GM23338 (cell line): ENCODE data around the gene BTBD9. TPM values are rescaled to one million over a fixed set of nuclear protein-coding genes. Genes with fewer than 3 reads are reported as not detected.

Experiments used
- ATAC-seq: fragments of 200-7000 bp; cut with Tn5 transposase; 3 replicates; pipeline ENCODE4 v1.9.1; 2020
- DNase-seq: peaks from one replicate; pipeline ENCODE4 v3.0.0-alpha.2; 2015; ENCODE audit warnings: low spot score
- H2AFZ ChIP-seq: fragments of 200-600 bp; sonication (generic); 2 replicates; pipeline ENCODE4 v1.8.0; 2016; ENCODE audit warnings: antibody characterized with exemption, mild to moderate bottlenecking, moderate library complexity
- H3F3A ChIP-seq: fragments of 200-600 bp; sonication (generic); replicated peaks from 2 replicates; pipeline ENCODE4 v1.8.0; 2017; ENCODE audit warnings: antibody characterized with exemption, mixed run types, low read depth
- H3K27ac ChIP-seq: fragments of 200-600 bp; sonication (generic); 2 replicates; pipeline ENCODE4 v1.6.1; 2016; ENCODE audit warnings: low read depth
- H3K27me3 ChIP-seq: fragments of 200-600 bp; sonication (generic); 2 replicates; pipeline ENCODE4 v1.8.0; 2016; ENCODE audit warnings: mild to moderate bottlenecking, mixed run types, moderate library complexity; ENCODE audit not compliant: insufficient read depth
- H3K36me3 ChIP-seq: fragments of 200-600 bp; sonication (generic); 2 replicates; pipeline ENCODE4 v1.8.0; 2016; ENCODE audit warnings: mild to moderate bottlenecking; ENCODE audit not compliant: insufficient read depth
- H3K4me1 ChIP-seq: fragments of 200-600 bp; sonication (generic); 2 replicates; pipeline ENCODE4 v1.8.0; 2016; ENCODE audit warnings: mild to moderate bottlenecking, moderate library complexity; ENCODE audit not compliant: insufficient read depth
- H3K4me2 ChIP-seq: fragments of 200-600 bp; sonication (generic); 2 replicates; pipeline ENCODE4 v1.7.1; 2017; ENCODE audit warnings: mixed run types
- H3K4me3 ChIP-seq: fragments of 200-600 bp; sonication (generic); 2 replicates; pipeline ENCODE4 v1.6.1; 2016; ENCODE audit warnings: mixed run types
- H3K79me2 ChIP-seq: fragments of 200-600 bp; sonication (generic); replicated peaks from 2 replicates; pipeline ENCODE4 v1.8.0; 2017; ENCODE audit warnings: mild to moderate bottlenecking; ENCODE audit not compliant: insufficient read depth
- H3K9me2 ChIP-seq: fragments of 200-600 bp; sonication (generic); 2 replicates; pipeline ENCODE4 v1.8.0; 2017; ENCODE audit not compliant: insufficient read depth
- H4K20me1 ChIP-seq: fragments of 200-600 bp; sonication (generic); replicated peaks from 2 replicates; pipeline ENCODE4 v1.8.0; 2017; ENCODE audit warnings: mild to moderate bottlenecking; ENCODE audit not compliant: insufficient read depth
- H3K27ac Mint-ChIP-seq: 2 replicates; pipeline ENCODE4 v1.8.0; 2020; ENCODE audit warnings: inconsistent platforms, mild to moderate bottlenecking, moderate library complexity, mixed read lengths
- H3K27me3 Mint-ChIP-seq: 3 replicates; pipeline ENCODE4 v1.8.0; 2022; ENCODE audit warnings: low read depth, mild to moderate bottlenecking, moderate library complexity, mixed read lengths, inconsistent platforms; ENCODE audit not compliant: insufficient read depth, poor library complexity
- H3K36me3 Mint-ChIP-seq: 3 replicates; pipeline ENCODE4 v1.8.0; 2021; ENCODE audit warnings: low read depth, mild to moderate bottlenecking, inconsistent platforms, moderate library complexity, mixed read lengths
- H3K4me1 Mint-ChIP-seq: 3 replicates; pipeline ENCODE4 v1.8.0; 2020; ENCODE audit warnings: mild to moderate bottlenecking, inconsistent platforms, mixed read lengths
- H3K4me3 Mint-ChIP-seq: 3 replicates; pipeline ENCODE4 v1.8.0; 2021; ENCODE audit warnings: moderate library complexity, mild to moderate bottlenecking, inconsistent platforms, mixed read lengths
- H3K9me3 Mint-ChIP-seq: 3 replicates; pipeline ENCODE4 v1.8.0; 2020; ENCODE audit warnings: moderate library complexity, mild to moderate bottlenecking, inconsistent platforms, mixed read lengths
- CREB1 ChIP-seq: fragments of 250-450 bp; sonication (Bioruptor Pico); IDR thresholded peaks from 2 replicates; pipeline ENCODE4 v1.5.0; 2020; ENCODE audit warnings: low read depth, mild to moderate bottlenecking, moderate library complexity
- EZH2 ChIP-seq: fragments of 200-600 bp; sonication (generic); IDR thresholded peaks from one replicate; pipeline ENCODE4 v1.8.0; 2017; ENCODE audit warnings: antibody characterized with exemption, mild to moderate bottlenecking, low read depth; ENCODE audit not compliant: unreplicated experiment
- EZH2phosphoT487 ChIP-seq: fragments of 200-600 bp; sonication (generic); IDR thresholded peaks from one replicate; pipeline ENCODE4 v1.8.1; 2018; ENCODE audit warnings: antibody characterized with exemption; ENCODE audit not compliant: unreplicated experiment
- NANOG ChIP-seq: IDR thresholded peaks from 2 replicates; pipeline ENCODE4 v1.6.1; 2016; ENCODE audit warnings: antibody characterized with exemption, borderline replicate concordance
- POLR2AphosphoS5 ChIP-seq: IDR thresholded peaks from 2 replicates; pipeline ENCODE4 v1.6.1; 2016; ENCODE audit warnings: antibody characterized with exemption, low read depth
- ZNF331 ChIP-seq: fragments of 250-450 bp; sonication (Bioruptor Pico); IDR thresholded peaks from 2 replicates; pipeline ENCODE4 v1.5.0; 2020; ENCODE audit warnings: low read depth, mild to moderate bottlenecking, moderate library complexity
- polyA plus RNA-seq: library from polyadenylated mRNA; unstranded; fragments of >200 nt; fragmentation: Nextera tagmentation; extraction: Ambion mirVana; gene quantifications from 2 replicates; pipeline ENCODE4 v1.2.1, GENCODE V29; 2016
- total RNA-seq: library from RNA; depleted of rRNA; stranded (reverse); fragments of >200 nt; shearing (Covaris generic); gene quantifications from 2 replicates; pipeline ENCODE4 v1.2.3, GENCODE V29; 2014
- TF ChIP-seq, protein P1 (sequence below), 2 experiments: fragments of 200-600 bp in 1 of 2; sonication (generic) in 1 of 2; conservative IDR thresholded peaks; 2 replicates each; pipeline versions ENCODE4 v1.5.1 to v1.6.1; 2016 to 2017; ENCODE audit warnings: antibody characterized with exemption in 2 of 2, low read depth in 2 of 2, mild to moderate bottlenecking in 2 of 2, moderate library complexity in 1 of 2
- TF ChIP-seq, protein P2 (sequence below): IDR thresholded peaks from 2 replicates; pipeline ENCODE4 v1.6.1; 2016; ENCODE audit warnings: antibody characterized with exemption
- TF ChIP-seq, protein P3 (sequence below): fragments of 250-450 bp; sonication (Bioruptor Pico); IDR thresholded peaks from 2 replicates; pipeline ENCODE4 v1.5.0; 2020; ENCODE audit warnings: mild to moderate bottlenecking, moderate library complexity

BTBD9 gene
- total and polyA plus RNA-seq, 2 experiments from 2014 or later: 4.2 to 5.3 TPM

DNA sequence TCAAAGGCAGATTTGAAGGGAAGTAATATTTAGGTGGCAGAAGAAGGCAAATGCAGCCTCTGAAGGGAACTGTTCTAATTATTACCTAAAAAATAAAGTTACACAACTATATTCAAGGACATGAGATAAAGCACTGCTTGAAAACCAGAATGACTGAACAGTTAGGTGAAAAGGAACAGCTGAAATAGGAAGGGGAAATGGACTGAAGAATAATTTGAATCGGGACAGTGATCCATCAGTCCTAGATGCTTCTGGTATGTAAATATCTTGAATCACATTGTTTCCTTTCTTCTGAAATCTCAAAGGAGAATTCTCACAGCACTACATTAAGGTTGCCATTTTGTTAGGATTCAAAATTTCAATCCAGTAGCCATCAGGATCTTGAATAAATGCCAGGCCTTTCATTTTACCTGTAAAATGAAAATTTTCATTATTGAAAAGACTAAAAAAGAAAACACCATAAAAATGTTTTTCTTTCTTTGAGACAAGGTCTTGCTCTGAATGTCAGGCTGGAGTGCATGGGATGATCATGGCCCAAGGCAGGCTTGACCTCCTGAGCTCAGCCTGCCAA, 37.3 kb upstream of the BTBD9 start:
- no peaks in the 10 kb centered on the region for H3K27me3 ChIP-seq
- Mint-ChIP-seq H3K36me3 (peaks cover 47% of the 10 kb centered on the region), H3K27ac (no peak overlapping the region), H3K27me3 (no peaks in the 10 kb centered on the region), H3K4me1 (no peaks in the 10 kb centered on the region; the same call in 2 of the 3 replicates), H3K9me3 (no peaks in the 10 kb centered on the region), H3K4me3 (no peak overlapping the region)
- H3K4me1 ChIP-seq: no peaks in the 10 kb centered on the region
- DNase-seq: no peak
- no peak overlapping the region for H2AFZ ChIP-seq
- ATAC-seq: no peak
- no peaks in the 10 kb centered on the region for H3K9me2 ChIP-seq
- H3K27ac ChIP-seq: no peak overlapping the region
- H3K4me2 ChIP-seq: no peak overlapping the region
- no peak overlapping the region for H3K4me3 ChIP-seq
- H4K20me1 ChIP-seq: peaks cover 35% of the 10 kb centered on the region; the same call in 1 of the 2 replicates
- H3F3A ChIP-seq: no peaks in the 10 kb centered on the region; the same call in 1 of the 2 replicates
- no peaks in the 10 kb centered on the region for H3K79me2 ChIP-seq
- TF ChIP-seq, protein P1, sequence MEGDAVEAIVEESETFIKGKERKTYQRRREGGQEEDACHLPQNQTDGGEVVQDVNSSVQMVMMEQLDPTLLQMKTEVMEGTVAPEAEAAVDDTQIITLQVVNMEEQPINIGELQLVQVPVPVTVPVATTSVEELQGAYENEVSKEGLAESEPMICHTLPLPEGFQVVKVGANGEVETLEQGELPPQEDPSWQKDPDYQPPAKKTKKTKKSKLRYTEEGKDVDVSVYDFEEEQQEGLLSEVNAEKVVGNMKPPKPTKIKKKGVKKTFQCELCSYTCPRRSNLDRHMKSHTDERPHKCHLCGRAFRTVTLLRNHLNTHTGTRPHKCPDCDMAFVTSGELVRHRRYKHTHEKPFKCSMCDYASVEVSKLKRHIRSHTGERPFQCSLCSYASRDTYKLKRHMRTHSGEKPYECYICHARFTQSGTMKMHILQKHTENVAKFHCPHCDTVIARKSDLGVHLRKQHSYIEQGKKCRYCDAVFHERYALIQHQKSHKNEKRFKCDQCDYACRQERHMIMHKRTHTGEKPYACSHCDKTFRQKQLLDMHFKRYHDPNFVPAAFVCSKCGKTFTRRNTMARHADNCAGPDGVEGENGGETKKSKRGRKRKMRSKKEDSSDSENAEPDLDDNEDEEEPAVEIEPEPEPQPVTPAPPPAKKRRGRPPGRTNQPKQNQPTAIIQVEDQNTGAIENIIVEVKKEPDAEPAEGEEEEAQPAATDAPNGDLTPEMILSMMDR (conservative IDR thresholded peaks at IDR 0.05; ENCODE audit: low read depth in 2 of 2): no peak
- no peak for TF ChIP-seq NANOG
- TF ChIP-seq POLR2AphosphoS5: no peak
- TF ChIP-seq, protein P2, sequence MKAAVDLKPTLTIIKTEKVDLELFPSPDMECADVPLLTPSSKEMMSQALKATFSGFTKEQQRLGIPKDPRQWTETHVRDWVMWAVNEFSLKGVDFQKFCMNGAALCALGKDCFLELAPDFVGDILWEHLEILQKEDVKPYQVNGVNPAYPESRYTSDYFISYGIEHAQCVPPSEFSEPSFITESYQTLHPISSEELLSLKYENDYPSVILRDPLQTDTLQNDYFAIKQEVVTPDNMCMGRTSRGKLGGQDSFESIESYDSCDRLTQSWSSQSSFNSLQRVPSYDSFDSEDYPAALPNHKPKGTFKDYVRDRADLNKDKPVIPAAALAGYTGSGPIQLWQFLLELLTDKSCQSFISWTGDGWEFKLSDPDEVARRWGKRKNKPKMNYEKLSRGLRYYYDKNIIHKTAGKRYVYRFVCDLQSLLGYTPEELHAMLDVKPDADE: no peak
- no peak for TF ChIP-seq EZH2phosphoT487
- TF ChIP-seq CREB1 (CRISPR knock-in tag): no peak
- H3K36me3 ChIP-seq: peaks cover 16% of the 10 kb centered on the region

DNA sequence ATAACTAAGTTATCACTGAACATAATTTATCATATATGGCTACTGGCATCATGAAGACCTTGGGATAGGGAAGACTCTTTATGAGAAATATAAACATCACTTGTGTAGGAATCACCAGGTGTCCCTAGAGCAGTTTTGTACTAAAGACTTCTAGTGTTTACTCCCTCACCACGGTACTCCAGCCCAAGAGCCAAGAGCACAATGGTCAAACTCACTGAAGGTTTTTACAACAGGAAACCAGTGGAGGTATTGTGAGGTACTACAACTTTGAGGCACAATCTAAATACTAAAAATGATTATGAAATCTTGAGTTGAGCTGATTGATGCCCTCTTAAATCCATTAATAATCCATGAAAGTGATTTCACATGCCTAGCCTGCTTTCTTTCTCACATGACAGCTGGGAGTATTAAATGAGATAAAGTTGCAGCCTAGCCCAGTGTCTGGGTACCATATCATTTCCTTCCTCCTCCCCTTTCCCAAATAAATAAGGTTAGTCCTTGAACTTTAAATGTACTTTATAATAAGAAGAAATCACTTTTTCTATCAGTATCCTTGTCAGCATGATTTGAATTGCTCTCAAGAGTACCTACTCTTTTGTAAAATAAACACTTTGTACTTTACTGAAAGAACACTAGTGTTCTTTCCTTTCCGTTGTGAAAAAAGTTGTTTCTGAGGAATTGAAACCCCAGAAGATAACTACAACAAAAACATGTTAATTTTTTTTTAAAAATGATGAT, 36.7 kb upstream of the BTBD9 start:
- Histone ChIP-seq H3K36me3 (peaks cover 10% of the 10 kb centered on the region), H3K4me1 (no peaks in the 10 kb centered on the region), H3F3A (no peaks in the 10 kb centered on the region; the same call in 1 of the 2 replicates), H3K27ac (no peak overlapping the region), H3K4me3 (no peak overlapping the region), H3K9me2 (no peaks in the 10 kb centered on the region), H2AFZ (no peak overlapping the region), H4K20me1 (peaks cover 28% of the 10 kb centered on the region; the same call in 1 of the 2 replicates), H3K27me3 (no peaks in the 10 kb centered on the region), H3K79me2 (no peaks in the 10 kb centered on the region), H3K4me2 (no peak overlapping the region)
- DNase-seq (no peak), ATAC-seq (no peak)
- no peak overlapping the region for H3K27ac Mint-ChIP-seq
- H3K9me3 Mint-ChIP-seq: no peaks in the 10 kb centered on the region
- no peaks in the 10 kb centered on the region for H3K27me3 Mint-ChIP-seq
- no peak overlapping the region for H3K4me3 Mint-ChIP-seq
- peaks cover 40% of the 10 kb centered on the region for H3K36me3 Mint-ChIP-seq
- no peaks in the 10 kb centered on the region; the same call in 2 of the 3 replicates for H3K4me1 Mint-ChIP-seq
- TF ChIP-seq EZH2: no peak
- no peak for TF ChIP-seq NANOG
- TF ChIP-seq EZH2phosphoT487: no peak
- no peak for TF ChIP-seq ZNF331
- TF ChIP-seq, protein P3, sequence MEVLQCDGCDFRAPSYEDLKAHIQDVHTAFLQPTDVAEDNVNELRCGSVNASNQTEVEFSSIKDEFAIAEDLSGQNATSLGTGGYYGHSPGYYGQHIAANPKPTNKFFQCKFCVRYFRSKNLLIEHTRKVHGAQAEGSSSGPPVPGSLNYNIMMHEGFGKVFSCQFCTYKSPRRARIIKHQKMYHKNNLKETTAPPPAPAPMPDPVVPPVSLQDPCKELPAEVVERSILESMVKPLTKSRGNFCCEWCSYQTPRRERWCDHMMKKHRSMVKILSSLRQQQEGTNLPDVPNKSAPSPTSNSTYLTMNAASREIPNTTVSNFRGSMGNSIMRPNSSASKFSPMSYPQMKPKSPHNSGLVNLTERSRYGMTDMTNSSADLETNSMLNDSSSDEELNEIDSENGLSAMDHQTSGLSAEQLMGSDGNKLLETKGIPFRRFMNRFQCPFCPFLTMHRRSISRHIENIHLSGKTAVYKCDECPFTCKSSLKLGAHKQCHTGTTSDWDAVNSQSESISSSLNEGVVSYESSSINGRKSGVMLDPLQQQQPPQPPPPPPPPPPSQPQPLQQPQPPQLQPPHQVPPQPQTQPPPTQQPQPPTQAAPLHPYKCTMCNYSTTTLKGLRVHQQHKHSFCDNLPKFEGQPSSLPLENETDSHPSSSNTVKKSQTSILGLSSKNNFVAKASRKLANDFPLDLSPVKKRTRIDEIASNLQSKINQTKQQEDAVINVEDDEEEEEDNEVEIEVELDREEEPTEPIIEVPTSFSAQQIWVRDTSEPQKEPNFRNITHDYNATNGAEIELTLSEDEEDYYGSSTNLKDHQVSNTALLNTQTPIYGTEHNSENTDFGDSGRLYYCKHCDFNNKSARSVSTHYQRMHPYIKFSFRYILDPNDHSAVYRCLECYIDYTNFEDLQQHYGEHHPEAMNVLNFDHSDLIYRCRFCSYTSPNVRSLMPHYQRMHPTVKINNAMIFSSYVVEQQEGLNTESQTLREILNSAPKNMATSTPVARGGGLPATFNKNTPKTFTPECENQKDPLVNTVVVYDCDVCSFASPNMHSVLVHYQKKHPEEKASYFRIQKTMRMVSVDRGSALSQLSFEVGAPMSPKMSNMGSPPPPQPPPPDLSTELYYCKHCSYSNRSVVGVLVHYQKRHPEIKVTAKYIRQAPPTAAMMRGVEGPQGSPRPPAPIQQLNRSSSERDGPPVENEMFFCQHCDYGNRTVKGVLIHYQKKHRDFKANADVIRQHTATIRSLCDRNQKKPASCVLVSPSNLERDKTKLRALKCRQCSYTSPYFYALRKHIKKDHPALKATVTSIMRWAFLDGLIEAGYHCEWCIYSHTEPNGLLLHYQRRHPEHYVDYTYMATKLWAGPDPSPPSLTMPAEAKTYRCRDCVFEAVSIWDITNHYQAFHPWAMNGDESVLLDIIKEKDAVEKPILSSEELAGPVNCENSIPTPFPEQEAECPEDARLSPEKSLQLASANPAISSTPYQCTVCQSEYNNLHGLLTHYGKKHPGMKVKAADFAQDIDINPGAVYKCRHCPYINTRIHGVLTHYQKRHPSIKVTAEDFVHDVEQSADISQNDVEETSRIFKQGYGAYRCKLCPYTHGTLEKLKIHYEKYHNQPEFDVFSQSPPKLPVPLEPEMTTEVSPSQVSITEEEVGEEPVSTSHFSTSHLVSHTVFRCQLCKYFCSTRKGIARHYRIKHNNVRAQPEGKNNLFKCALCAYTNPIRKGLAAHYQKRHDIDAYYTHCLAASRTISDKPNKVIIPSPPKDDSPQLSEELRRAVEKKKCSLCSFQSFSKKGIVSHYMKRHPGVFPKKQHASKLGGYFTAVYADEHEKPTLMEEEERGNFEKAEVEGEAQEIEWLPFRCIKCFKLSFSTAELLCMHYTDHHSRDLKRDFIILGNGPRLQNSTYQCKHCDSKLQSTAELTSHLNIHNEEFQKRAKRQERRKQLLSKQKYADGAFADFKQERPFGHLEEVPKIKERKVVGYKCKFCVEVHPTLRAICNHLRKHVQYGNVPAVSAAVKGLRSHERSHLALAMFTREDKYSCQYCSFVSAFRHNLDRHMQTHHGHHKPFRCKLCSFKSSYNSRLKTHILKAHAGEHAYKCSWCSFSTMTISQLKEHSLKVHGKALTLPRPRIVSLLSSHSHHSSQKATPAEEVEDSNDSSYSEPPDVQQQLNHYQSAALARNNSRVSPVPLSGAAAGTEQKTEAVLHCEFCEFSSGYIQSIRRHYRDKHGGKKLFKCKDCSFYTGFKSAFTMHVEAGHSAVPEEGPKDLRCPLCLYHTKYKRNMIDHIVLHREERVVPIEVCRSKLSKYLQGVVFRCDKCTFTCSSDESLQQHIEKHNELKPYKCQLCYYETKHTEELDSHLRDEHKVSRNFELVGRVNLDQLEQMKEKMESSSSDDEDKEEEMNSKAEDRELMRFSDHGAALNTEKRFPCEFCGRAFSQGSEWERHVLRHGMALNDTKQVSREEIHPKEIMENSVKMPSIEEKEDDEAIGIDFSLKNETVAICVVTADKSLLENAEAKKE (CRISPR knock-in tag): no peak
